Measurements from ENCODE around the gene VCX. TPM values are rescaled to one million over a fixed set of nuclear protein-coding genes. Genes with fewer than 3 reads are reported as not detected.

The VCX gene
- total and polyA plus RNA-seq, 2 donors (not counting 3 experiments of a cell fraction or from before 2014, with no cell fraction given): not detected

GRCh38 chrX:7876957-7877356 is 34.0 kb downstream of the VCX start:
- H3K4me3 ChIP-seq (replicated peaks in 1 of 3; ENCODE audit: insufficient read depth in 1 of 3, low read depth in 1 of 3, low read length in 3 of 3): no peak overlapping the region
- BruUV-seq (replicated peaks): no TSS peak
- no peaks in the 10 kb centered on the region for H3K79me2 ChIP-seq (ENCODE audit: control insufficient read depth, insufficient read depth, low read length)
- DNase-seq (ENCODE audit: low read depth, low spot score) (no peak), FAIRE-seq (no peak)
- intact Hi-C loops (cut with micrococcal nuclease) (no loop called here), dilution Hi-C loops (cut with MboI; ENCODE audit: extremely low pct_ligation_motif_present, low sequenced_read_pairs) (no loop called here)
- no peaks in the 10 kb centered on the region for H3K36me3 ChIP-seq (ENCODE audit: control insufficient read depth in 2 of 2, extremely low read depth in 1 of 2, insufficient read depth in 2 of 2, low read length in 2 of 2)
- H3K4me1 ChIP-seq (ENCODE audit: control insufficient read depth, extremely low read depth, insufficient read depth, low read length): no peaks in the 10 kb centered on the region
- H3K27ac ChIP-seq (ENCODE audit: insufficient read depth, low read depth, low read length): no peak overlapping the region
- CTCF ChIA-PET: no interaction called here
- no peak overlapping the region for H3K4me2 ChIP-seq (ENCODE audit: insufficient read depth, low read length)
- TF ChIP-seq MAX (IDR thresholded peaks at IDR 0.05; ENCODE audit: insufficient read depth, insufficient read length) (no peak), MYC (IDR thresholded peaks at IDR 0.05; ENCODE audit: low read depth, low read length) (no peak), FOS (IDR thresholded peaks at IDR 0.05; ENCODE audit: borderline replicate concordance, insufficient read depth, low read length) (no peak), POLR2A (IDR thresholded peaks at IDR 0.05; ENCODE audit: low read depth, low read length) (no peak), POLR2AphosphoS5 (IDR thresholded peaks at IDR 0.05; ENCODE audit: insufficient read depth, low read depth, low read length) (no peak), CTCF (IDR thresholded peaks at IDR 0.05; ENCODE audit: extremely low read depth in 1 of 2, insufficient read depth in 1 of 2, low read depth in 1 of 2, low read length in 2 of 2) (no peak), GATA2 (IDR thresholded peaks at IDR 0.05; ENCODE audit: insufficient read depth, insufficient read length, low read depth, low read length) (no peak), JUN (IDR thresholded peaks at IDR 0.05; ENCODE audit: borderline replicate concordance, insufficient read depth, insufficient read length, low read depth) (no peak), EZH2 (IDR thresholded peaks at IDR 0.05; ENCODE audit: borderline replicate concordance, low read depth, low read length, severe bottlenecking) (no peak)
- H4K20me1 ChIP-seq (replicated peaks; ENCODE audit: control insufficient read depth, extremely low read depth, insufficient read depth, low read length): no peaks in the 10 kb centered on the region
- H3K27me3 ChIP-seq (ENCODE audit: control insufficient read depth in 2 of 2, insufficient read depth in 2 of 2, low read length in 2 of 2): no peaks in the 10 kb centered on the region
- H3K9ac ChIP-seq (replicated peaks; ENCODE audit: extremely low read depth, insufficient read depth, low read length): no peak overlapping the region
- POLR2A ChIA-PET: no interaction called here
- H2AFZ ChIP-seq (ENCODE audit: low read depth, low read length): no peak overlapping the region
- H3K9me3 ChIP-seq (replicated peaks; ENCODE audit: control insufficient read depth, insufficient read depth, low read length): no peaks in the 10 kb centered on the region
- H3K9me1 ChIP-seq (replicated peaks; ENCODE audit: control insufficient read depth, extremely low read depth, insufficient read depth, low read length): no peaks in the 10 kb centered on the region

Measured in endothelial cell of umbilical vein (primary cell).